Bronchial epithelial cell (primary cell): ENCODE results near the gene PEPD. TPM values are rescaled to one million over a fixed set of nuclear protein-coding genes. Genes with fewer than 3 reads are reported as not detected.

Experiments used
- DNase-seq: peaks from one replicate; pipeline ENCODE4 v3.0.0-alpha.2; 2010; ENCODE audit warnings: low read depth
- FAIRE-seq: peaks from 2 replicates; lab custom pipeline; 2011; peaks lifted over from hg19 to GRCh38; lab: Jason Lieb, UNC
- H3K27me3 ChIP-seq: 2 replicates; pipeline ENCODE4 v1.5.1; 2011; ENCODE audit warnings: low read length; ENCODE audit not compliant: control insufficient read depth, insufficient read depth
- H3K36me3 ChIP-seq: 2 replicates; pipeline ENCODE4 v1.5.1; 2011; ENCODE audit warnings: low read length; ENCODE audit not compliant: control insufficient read depth, insufficient read depth
- H3K4me3 ChIP-seq: 2 replicates; pipeline ENCODE4 v1.5.1; 2011; ENCODE audit warnings: mild to moderate bottlenecking, low read depth, low read length, control low read depth
- total RNA-seq: library from RNA; depleted of rRNA; stranded (reverse); fragments of >200 nt; gene quantifications from 2 replicates; pipeline ENCODE4 v1.2.1, GENCODE V29; 2014
- TF ChIP-seq, protein P1 (sequence below): IDR thresholded peaks from 2 replicates; pipeline ENCODE4 v1.5.1; 2011; ENCODE audit warnings: mild to moderate bottlenecking, moderate library complexity, low read length, control low read depth, inconsistent platforms; ENCODE audit not compliant: insufficient read depth, severe bottlenecking

Gene PEPD
- total RNA-seq, 1 donor from 2014 or later: 35.8 TPM

DNA sequence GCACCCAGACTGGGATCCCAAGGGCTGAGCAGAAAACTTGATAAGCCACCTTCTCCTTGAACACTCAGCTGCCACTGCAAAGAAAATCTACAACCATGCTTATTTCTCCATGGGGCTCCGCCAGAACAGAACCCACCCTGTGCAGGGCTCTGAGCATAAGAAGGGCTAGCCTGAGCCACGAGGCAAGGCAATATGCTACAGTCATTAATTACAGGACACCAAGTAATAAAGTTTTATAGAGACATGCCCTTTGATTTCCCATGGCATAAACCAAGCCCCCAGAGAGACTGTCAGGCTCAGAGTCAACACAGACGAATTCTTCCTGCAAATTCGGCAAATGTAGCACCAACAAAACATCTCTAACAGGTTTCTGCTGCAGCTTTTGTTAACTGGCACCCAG is 5.7 kb downstream of the PEPD start:
- TF ChIP-seq, protein P1, sequence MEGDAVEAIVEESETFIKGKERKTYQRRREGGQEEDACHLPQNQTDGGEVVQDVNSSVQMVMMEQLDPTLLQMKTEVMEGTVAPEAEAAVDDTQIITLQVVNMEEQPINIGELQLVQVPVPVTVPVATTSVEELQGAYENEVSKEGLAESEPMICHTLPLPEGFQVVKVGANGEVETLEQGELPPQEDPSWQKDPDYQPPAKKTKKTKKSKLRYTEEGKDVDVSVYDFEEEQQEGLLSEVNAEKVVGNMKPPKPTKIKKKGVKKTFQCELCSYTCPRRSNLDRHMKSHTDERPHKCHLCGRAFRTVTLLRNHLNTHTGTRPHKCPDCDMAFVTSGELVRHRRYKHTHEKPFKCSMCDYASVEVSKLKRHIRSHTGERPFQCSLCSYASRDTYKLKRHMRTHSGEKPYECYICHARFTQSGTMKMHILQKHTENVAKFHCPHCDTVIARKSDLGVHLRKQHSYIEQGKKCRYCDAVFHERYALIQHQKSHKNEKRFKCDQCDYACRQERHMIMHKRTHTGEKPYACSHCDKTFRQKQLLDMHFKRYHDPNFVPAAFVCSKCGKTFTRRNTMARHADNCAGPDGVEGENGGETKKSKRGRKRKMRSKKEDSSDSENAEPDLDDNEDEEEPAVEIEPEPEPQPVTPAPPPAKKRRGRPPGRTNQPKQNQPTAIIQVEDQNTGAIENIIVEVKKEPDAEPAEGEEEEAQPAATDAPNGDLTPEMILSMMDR: no peak
- H3K36me3 ChIP-seq: no peaks in the 10 kb centered on the region
- DNase-seq (no peak), FAIRE-seq (no peak)
- H3K27me3 ChIP-seq: no peaks in the 10 kb centered on the region
- no peak overlapping the region for H3K4me3 ChIP-seq

DNA sequence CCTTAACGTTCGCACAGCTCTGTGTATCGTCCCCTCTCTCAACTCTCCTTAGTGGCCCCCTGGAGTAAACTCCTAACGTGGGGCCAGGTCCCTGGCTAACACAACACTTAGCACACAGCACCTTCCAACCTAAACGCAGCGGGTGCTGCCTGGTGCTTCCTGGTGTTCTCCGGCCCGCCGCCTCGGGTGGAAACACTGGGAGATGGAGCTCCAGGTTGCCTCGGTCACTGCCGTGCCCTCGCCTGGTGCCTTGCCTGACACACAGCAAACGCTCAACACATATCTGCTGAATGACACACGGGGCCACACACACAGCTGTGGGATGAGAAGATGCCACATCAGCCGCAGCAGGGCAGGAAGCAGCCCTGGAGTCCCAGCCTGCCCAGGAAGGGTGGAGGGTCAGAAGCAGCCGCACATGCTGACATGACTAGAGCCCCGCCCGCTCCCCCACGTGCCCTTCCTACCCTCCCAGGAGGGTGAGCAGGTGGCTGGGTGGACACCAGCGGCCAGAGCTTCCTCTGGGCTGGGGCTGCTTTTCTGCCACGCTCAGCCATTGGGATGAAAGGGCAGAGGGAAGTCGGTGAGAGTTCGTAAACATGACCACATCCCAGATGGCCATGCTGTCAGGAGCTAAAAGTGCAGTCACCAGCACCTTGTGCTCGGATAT is 6.6 kb downstream of the PEPD start:
- TF ChIP-seq, protein P1: no peak
- Histone ChIP-seq H3K4me3 (no peak overlapping the region), H3K27me3 (no peaks in the 10 kb centered on the region), H3K36me3 (no peaks in the 10 kb centered on the region)
- no peak for DNase-seq
- FAIRE-seq: no peak

DNA sequence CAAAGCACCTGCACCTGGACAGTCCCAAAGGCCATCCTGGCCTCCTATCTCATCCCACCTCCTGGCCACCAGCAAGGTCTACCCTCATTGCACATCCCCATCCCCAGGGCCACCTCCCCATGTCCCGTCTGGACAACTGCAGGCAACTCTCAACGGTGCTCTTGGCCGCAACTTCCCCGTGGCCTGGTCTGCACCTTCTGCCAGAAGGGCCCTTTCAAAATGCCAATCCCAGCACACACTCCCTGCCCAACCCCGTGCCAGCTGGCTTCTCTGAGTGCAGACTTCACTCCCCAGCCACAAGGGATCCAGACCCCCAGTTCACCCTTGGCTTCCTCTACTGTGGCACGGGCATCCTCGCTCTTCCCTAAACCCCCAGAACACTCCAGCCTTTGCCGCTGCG is 8.2 kb downstream of the PEPD start:
- FAIRE-seq: no peak
- Histone ChIP-seq H3K27me3 (no peaks in the 10 kb centered on the region), H3K4me3 (no peak overlapping the region), H3K36me3 (no peaks in the 10 kb centered on the region)
- TF ChIP-seq, protein P1: no peak
- no peak for DNase-seq

DNA sequence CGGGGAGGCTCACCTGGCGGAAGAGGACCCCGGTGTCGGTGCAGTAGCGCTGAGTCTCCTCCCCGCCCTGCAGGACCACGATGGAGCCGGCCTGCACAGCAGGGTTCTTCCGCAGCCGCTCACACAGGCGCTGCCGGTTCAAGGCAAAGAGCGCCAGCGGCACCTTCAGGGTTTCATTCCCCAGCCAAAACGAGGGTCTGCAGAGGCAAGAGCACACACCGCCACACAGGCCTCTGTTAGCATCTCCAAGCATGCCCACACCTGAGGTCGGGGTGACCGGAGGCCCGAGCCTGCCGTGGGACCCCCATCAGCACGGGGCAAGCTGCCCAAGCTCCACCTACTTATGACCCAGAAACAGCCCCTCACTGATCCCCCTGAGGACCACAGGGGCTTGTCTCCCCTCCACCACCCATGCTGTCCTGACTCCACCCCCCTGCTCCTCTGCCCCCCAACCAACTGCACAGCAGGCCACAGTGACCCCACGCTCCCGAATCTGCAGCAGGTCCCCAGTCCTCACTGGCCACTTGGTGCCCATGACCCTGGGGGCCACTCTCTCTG is 8.9 kb downstream of the PEPD start:
- Histone ChIP-seq H3K27me3 (no peaks in the 10 kb centered on the region), H3K36me3 (no peaks in the 10 kb centered on the region), H3K4me3 (no peak overlapping the region)
- TF ChIP-seq, protein P1: no peak
- DNase-seq (no peak), FAIRE-seq (no peak)

DNA sequence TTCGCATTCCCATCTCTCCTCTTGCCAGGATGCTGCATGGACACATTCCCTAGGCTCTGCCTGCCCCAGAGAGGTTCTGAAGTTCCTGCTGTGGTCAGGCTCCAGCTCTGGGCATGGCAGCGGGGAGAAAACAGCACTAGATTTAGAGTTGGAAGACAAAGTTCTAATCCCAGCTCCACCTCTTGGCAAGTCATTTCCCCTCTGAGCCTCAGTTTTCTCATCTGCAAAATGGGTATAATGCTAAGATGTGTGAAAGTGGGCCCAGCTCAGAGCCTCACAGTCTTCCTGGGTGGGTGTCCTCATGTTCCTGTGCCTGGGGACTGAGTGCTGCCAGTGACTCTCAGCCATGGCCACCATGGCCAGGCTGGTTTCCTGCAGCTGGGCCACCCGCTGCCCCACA is 9.6 kb downstream of the PEPD start:
- DNase-seq (no peak), FAIRE-seq (no peak)
- Histone ChIP-seq H3K4me3 (no peak overlapping the region), H3K27me3 (no peaks in the 10 kb centered on the region), H3K36me3 (no peaks in the 10 kb centered on the region)
- TF ChIP-seq, protein P1: no peak
